HepG2 (cell line): ENCODE measurements around the gene RALBP1. TPM values are rescaled to one million over a fixed set of nuclear protein-coding genes. Genes with fewer than 3 reads are reported as not detected.

Source experiments
- ELF4 ChIP-seq: sonication (generic); formaldehyde crosslinking; IDR thresholded peaks from 2 replicates; pipeline ENCODE4 v1.5.0; 2020; ENCODE audit warnings: missing genetic modification reagents, mild to moderate bottlenecking, moderate library complexity, borderline replicate concordance
- FOXA3 ChIP-seq: IDR thresholded peaks from 2 replicates; pipeline ENCODE4 v1.6.1; 2016; ENCODE audit warnings: missing genetic modification reagents, missing compliant biosample characterization
- GATAD1 ChIP-seq: IDR thresholded peaks from 2 replicates; pipeline ENCODE4 v1.6.1; 2016; ENCODE audit warnings: missing genetic modification reagents, missing compliant biosample characterization
- NCOA5 ChIP-seq: sonication (generic); formaldehyde crosslinking; IDR thresholded peaks from 2 replicates; pipeline ENCODE4 v1.4.0; 2020; ENCODE audit warnings: missing genetic modification reagents
- NRL ChIP-seq: sonication (generic); formaldehyde crosslinking; IDR thresholded peaks from 2 replicates; pipeline ENCODE4 v1.5.0; 2020; ENCODE audit warnings: missing genetic modification reagents, mild to moderate bottlenecking, moderate library complexity, borderline replicate concordance
- PCBP2 ChIP-seq: fragments of 200-400 bp; formaldehyde crosslinking; optimal IDR thresholded peaks from 2 replicates; pipeline ENCODE3; 2018; ENCODE audit warnings: low read length, low read depth; ENCODE audit not compliant: poor library complexity, severe bottlenecking
- POGZ ChIP-seq: sonication (generic); formaldehyde crosslinking; IDR thresholded peaks from 2 replicates; pipeline ENCODE4 v1.4.0; 2020; ENCODE audit warnings: mild to moderate bottlenecking, missing genetic modification reagents
- SIX4 ChIP-seq: sonication (generic); formaldehyde crosslinking; IDR thresholded peaks from 2 replicates; pipeline ENCODE4 v1.4.0; 2020; ENCODE audit warnings: missing genetic modification reagents
- SRSF4 ChIP-seq: fragments of 200-400 bp; formaldehyde crosslinking; IDR thresholded peaks from one replicate; pipeline ENCODE4 v1.6.1; 2018; ENCODE audit warnings: mild to moderate bottlenecking, low read depth, low read length, moderate library complexity; ENCODE audit not compliant: poor library complexity, severe bottlenecking
- TEAD3 ChIP-seq: optimal IDR thresholded peaks from 2 replicates; pipeline ENCODE3; 2016; ENCODE audit warnings: borderline replicate concordance
- ZNF292 ChIP-seq: sonication (generic); formaldehyde crosslinking; IDR thresholded peaks from 2 replicates; pipeline ENCODE4 v1.8.1; 2022; ENCODE audit warnings: mild to moderate bottlenecking, low read depth, missing genetic modification reagents, borderline replicate concordance
- ZNF343 ChIP-seq: sonication (generic); formaldehyde crosslinking; IDR thresholded peaks from 2 replicates; pipeline ENCODE4 v1.4.0; 2020; ENCODE audit warnings: mild to moderate bottlenecking, missing genetic modification reagents
- ZNF605 ChIP-seq: sonication (generic); formaldehyde crosslinking; IDR thresholded peaks from 2 replicates; pipeline ENCODE4 v1.8.0; 2022; ENCODE audit warnings: mild to moderate bottlenecking, missing genetic modification reagents
- ZNF781 ChIP-seq: sonication (generic); formaldehyde crosslinking; IDR thresholded peaks from 2 replicates; pipeline ENCODE4 v1.5.1; 2020; ENCODE audit warnings: borderline replicate concordance, mild to moderate bottlenecking, missing genetic modification reagents; ENCODE audit errors: not compliant biosample characterization
- polyA plus RNA-seq, 8 experiments: library from polyadenylated mRNA; depleted of rRNA in 3 of 8; stranded (reverse) in 7 of 8; unstranded in 1 of 8; fragments of >200 nt; fragmentation: Illumina TruSeq in 4 of 8; extraction: Trizol in 4 of 8; gene quantifications; 2 replicates each; pipeline versions ENCODE4 v1.2.1 to v1.2.3, GENCODE V29; 2011 to 2016; ENCODE audit warnings: low read depth in 4 of 8, missing spikeins in 1 of 8, mixed read lengths in 1 of 8; ENCODE audit not compliant: insufficient read depth in 1 of 8
- total RNA-seq, 5 experiments: library from RNA; depleted of rRNA; stranded (reverse); fragments of >200 nt; fragmentation: Illumina TruSeq; extraction: Trizol; gene quantifications; 2 replicates each; pipeline ENCODE4 v1.2.3, GENCODE V29; 2016; ENCODE audit warnings: low read depth in 1 of 5
- TF ChIP-seq, protein P1 (sequence below): sonication (generic); formaldehyde crosslinking; IDR thresholded peaks from 2 replicates; pipeline ENCODE4 v1.5.1; 2020; ENCODE audit warnings: mild to moderate bottlenecking, missing genetic modification reagents
- TF ChIP-seq, protein P2 (sequence below): sonication (generic); formaldehyde crosslinking; conservative IDR thresholded peaks from 2 replicates; pipeline ENCODE4 v1.4.0; 2020; ENCODE audit warnings: mild to moderate bottlenecking, missing genetic modification reagents, moderate library complexity
- TF ChIP-seq, protein P3 (sequence below): sonication (generic); formaldehyde crosslinking; IDR thresholded peaks from 2 replicates; pipeline ENCODE4 v1.4.0; 2020; ENCODE audit warnings: missing genetic modification reagents
- TF ChIP-seq, protein P4 (sequence below): IDR thresholded peaks from 2 replicates; pipeline ENCODE4 v1.6.1; 2018; ENCODE audit warnings: missing genetic modification reagents
- TF ChIP-seq, protein P5 (sequence below): IDR thresholded peaks from 2 replicates; pipeline ENCODE4 v1.6.1; 2016
- TF ChIP-seq, protein P6 (sequence below): sonication (generic); formaldehyde crosslinking; IDR thresholded peaks from 2 replicates; pipeline ENCODE4 v1.4.0; 2020; ENCODE audit warnings: missing genetic modification reagents

The RALBP1 gene
- total and polyA plus RNA-seq, 2 of the 13 experiments (the other 11 are each of a cell fraction or from before 2014, with no cell fraction given) = 24.5 to 33.1 TPM

DNA sequence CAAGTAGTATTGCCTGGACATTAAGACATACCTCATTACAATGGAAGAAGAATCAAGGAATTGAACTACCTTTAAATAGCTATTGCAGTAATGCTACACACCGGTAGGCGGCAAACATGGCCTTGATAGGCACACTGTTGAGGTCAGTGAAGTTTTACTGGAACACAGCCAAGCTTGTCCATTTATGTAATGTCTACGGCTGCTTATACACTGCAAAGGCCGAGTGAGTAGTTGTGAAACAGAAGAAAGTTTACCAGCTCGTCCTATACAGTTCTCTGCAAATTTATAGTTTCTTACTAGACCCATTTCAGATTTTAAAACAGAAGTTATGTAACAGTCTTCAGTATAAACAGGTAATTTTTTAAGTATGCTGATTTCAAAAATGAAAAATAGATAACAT is 100.2 kb downstream of the RALBP1 start (continued):
- TF ChIP-seq ZNF292 (CRISPR knock-in tag) (no peak), NCOA5 (no peak), GATAD1 (CRISPR knock-in tag) (0 out of 2 replicates have a peak, but pooled peaks have one; percentile 16), FOXA3 (CRISPR knock-in tag) (peak; percentile 73), NRL (CRISPR knock-in tag) (no peak), SIX4 (CRISPR knock-in tag) (no peak), PCBP2 (no peak), ZNF781 (no peak), SRSF4 (no peak), TEAD3 (CRISPR knock-in tag) (peak; percentile 75), ZNF343 (CRISPR knock-in tag) (no peak), POGZ (0 out of 2 replicates have a peak, but pooled peaks have one; percentile 27), ZNF605 (no peak), ELF4 (CRISPR knock-in tag) (no peak)
- TF ChIP-seq, protein P1, sequence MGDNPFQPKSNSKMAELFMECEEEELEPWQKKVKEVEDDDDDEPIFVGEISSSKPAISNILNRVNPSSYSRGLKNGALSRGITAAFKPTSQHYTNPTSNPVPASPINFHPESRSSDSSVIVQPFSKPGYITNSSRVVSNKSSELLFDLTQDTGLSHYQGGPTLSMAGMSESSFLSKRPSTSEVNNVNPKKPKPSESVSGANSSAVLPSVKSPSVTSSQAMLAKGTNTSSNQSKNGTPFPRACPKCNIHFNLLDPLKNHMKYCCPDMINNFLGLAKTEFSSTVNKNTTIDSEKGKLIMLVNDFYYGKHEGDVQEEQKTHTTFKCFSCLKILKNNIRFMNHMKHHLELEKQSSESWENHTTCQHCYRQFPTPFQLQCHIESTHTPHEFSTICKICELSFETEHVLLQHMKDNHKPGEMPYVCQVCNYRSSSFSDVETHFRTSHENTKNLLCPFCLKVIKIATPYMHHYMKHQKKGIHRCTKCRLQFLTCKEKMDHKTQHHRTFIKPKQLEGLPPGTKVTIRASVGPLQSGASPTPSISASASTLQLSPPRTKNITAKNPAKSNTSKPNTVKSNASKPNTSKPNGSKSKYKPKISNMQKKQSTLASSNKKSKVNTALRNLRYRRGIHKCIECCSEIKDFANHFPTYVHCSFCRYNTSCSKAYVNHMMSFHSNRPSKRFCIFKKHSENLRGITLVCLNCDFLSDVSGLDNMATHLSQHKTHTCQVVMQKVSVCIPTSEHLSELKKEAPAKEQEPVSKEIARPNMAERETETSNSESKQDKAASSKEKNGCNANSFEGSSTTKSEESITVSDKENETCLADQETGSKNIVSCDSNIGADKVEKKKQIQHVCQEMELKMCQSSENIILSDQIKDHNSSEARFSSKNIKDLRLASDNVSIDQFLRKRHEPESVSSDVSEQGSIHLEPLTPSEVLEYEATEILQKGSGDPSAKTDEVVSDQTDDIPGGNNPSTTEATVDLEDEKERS (CRISPR knock-in tag) = no peak
- TF ChIP-seq, protein P2, sequence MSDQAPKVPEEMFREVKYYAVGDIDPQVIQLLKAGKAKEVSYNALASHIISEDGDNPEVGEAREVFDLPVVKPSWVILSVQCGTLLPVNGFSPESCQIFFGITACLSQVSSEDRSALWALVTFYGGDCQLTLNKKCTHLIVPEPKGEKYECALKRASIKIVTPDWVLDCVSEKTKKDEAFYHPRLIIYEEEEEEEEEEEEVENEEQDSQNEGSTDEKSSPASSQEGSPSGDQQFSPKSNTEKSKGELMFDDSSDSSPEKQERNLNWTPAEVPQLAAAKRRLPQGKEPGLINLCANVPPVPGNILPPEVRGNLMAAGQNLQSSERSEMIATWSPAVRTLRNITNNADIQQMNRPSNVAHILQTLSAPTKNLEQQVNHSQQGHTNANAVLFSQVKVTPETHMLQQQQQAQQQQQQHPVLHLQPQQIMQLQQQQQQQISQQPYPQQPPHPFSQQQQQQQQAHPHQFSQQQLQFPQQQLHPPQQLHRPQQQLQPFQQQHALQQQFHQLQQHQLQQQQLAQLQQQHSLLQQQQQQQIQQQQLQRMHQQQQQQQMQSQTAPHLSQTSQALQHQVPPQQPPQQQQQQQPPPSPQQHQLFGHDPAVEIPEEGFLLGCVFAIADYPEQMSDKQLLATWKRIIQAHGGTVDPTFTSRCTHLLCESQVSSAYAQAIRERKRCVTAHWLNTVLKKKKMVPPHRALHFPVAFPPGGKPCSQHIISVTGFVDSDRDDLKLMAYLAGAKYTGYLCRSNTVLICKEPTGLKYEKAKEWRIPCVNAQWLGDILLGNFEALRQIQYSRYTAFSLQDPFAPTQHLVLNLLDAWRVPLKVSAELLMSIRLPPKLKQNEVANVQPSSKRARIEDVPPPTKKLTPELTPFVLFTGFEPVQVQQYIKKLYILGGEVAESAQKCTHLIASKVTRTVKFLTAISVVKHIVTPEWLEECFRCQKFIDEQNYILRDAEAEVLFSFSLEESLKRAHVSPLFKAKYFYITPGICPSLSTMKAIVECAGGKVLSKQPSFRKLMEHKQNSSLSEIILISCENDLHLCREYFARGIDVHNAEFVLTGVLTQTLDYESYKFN (CRISPR knock-in tag) = 0 out of 2 replicates have a peak, but pooled peaks have one; percentile 25
- TF ChIP-seq, protein P3, sequence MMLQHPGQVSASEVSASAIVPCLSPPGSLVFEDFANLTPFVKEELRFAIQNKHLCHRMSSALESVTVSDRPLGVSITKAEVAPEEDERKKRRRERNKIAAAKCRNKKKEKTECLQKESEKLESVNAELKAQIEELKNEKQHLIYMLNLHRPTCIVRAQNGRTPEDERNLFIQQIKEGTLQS = no peak
- TF ChIP-seq, protein P4, sequence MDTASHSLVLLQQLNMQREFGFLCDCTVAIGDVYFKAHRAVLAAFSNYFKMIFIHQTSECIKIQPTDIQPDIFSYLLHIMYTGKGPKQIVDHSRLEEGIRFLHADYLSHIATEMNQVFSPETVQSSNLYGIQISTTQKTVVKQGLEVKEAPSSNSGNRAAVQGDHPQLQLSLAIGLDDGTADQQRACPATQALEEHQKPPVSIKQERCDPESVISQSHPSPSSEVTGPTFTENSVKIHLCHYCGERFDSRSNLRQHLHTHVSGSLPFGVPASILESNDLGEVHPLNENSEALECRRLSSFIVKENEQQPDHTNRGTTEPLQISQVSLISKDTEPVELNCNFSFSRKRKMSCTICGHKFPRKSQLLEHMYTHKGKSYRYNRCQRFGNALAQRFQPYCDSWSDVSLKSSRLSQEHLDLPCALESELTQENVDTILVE (CRISPR knock-in tag) = peak; percentile 34; the same call in 1 of the 2 replicates
- TF ChIP-seq, protein P5, sequence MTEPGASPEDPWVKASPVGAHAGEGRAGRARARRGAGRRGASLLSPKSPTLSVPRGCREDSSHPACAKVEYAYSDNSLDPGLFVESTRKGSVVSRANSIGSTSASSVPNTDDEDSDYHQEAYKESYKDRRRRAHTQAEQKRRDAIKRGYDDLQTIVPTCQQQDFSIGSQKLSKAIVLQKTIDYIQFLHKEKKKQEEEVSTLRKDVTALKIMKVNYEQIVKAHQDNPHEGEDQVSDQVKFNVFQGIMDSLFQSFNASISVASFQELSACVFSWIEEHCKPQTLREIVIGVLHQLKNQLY (CRISPR knock-in tag) = no peak
- TF ChIP-seq, protein P6, sequence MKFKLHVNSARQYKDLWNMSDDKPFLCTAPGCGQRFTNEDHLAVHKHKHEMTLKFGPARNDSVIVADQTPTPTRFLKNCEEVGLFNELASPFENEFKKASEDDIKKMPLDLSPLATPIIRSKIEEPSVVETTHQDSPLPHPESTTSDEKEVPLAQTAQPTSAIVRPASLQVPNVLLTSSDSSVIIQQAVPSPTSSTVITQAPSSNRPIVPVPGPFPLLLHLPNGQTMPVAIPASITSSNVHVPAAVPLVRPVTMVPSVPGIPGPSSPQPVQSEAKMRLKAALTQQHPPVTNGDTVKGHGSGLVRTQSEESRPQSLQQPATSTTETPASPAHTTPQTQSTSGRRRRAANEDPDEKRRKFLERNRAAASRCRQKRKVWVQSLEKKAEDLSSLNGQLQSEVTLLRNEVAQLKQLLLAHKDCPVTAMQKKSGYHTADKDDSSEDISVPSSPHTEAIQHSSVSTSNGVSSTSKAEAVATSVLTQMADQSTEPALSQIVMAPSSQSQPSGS = peak; percentile 50; the same call in 1 of the 2 replicates
